GM19463 (cell line): ENCODE measurements around the gene CD44.

Experiments
- ATAC-seq: cut with Tn5 transposase; IDR thresholded peaks from one replicate; pipeline ENCODE4 v1.9.1; 2021; ENCODE audit warnings: mild to moderate bottlenecking, moderate library complexity; ENCODE audit not compliant: unreplicated experiment

The CD44 gene

DNA sequence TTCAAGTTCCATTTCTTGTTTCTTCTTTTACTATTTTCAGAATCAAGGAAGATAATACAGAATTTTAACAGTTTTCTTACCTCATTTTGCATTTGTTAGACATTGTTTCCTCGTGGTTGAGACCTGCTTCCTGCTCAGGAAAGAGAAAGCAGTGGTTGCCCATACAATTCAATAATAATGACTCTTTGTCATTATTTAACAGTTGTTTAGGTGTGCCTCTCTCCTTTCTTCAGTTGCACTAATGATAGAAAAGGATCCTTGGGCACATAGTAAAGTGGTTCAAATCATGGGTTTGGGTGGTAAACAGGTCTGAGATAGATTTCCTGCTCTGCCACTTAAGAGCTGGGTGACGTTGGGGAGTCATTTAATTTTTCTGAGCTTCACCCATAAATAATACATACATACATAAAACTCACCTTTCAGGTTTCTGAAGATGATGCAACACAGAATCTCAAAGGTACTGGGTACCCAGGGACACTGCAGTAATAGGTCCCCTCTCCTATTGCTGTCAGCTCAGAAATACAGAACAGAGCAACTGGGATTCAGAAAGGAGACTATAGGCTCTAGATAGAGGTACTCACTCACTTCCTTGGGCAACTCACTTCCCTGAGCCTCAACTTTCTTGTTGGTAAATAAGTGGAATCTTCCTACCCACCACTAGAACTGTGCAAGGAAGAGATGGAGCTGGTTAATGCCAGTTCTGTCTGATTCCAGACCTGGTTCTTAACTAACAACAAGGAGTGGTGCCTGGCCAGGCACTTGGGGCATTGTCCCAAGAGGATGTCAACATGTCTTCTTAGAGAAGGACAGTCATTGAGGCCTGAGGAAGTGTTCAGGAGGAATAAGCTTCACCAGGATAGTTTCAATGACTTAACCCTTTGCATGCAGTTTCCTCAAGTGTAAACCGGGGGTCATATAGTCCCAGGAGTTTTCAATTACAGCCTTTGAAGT is 34.9 kb downstream of the CD44 start:
- ATAC-seq: no peak

- ATAC-seq: no peak
Observed at GRCh38 chr11:35174666-35175065, 35.7 kb downstream of the CD44 start.

- ATAC-seq: no peak
Observed at GRCh38 chr11:35177370-35177769, 38.4 kb downstream of the CD44 start.

DNA sequence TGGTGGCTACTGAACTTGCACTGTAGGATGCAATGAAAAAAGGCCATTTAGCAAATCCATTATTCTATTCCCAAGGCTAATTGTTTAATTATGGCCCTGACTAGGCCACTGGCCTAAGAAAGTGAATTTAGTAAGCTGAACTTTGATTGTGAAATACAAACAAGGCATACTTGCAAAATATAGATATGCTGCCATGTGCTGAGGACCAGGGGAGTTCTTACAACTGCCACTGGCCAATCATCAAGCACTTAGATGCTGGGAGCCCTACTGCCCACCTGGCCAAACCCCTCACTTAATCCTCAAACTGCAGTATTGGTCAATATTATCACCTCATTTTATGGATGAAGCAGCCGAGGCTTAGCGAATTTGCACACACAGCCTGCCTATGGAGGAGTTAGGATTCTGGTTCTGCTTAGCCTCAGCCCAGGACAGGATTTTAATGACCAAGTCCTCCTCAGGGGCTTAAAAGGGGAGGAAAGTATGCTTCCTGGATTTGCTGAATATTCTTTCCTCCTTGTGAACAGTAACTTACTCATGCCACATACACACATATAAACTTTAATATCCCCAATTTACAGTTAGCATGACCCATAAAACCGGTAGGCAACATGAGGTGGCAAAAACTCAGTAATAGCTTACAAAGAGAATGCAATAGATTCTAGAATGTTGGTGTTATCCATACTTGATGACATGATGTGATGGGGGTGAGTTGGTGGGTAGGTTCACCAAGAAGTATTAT is 39.3 kb downstream of the CD44 start:
- ATAC-seq: no peak

GRCh38 chr11:35178873-35179272 is 39.9 kb downstream of the CD44 start:
- no peak for ATAC-seq

- no peak for ATAC-seq
Observed at GRCh38 chr11:35179466-35180135, 40.6 kb downstream of the CD44 start.

DNA sequence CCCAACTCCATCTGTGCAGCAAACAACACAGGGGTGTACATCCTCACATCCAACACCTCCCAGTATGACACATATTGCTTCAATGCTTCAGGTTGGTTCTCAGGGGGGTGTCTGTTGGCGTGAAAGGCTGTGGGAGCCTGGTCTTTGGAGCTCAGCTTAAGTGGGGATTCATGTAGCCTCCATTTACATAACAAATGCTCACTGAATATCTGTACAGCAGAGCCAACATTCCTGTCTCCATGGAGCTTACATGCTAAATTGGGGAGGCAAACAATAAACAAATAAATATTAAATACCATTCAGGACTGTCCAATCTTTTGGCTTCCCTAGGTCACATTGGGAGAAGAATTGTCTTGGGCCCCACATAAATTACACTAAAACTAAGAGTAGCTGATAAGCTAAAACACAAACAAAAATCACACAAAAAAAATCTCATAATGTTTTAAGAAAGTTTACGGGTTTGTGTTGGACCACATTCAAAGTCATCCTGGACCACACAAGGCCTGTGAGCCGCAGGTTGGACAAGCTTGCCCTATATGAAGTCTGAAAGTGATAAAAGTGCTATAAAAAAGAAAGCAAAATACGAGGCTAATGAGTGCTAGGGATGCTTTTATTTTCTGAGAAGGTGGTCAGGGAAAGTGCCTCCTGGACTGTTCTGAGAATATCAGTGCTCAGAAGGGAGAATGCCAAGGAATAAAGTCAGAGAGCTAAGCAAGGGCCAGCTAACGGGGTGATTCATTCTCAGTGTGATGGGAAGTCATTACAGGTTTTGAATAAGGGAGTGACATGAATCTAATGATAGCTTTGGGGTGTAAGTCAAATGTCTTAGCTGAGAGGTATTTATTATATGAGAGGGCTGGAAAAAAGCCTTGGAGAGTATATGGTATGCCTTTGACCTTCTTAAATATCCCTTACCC is 41.6 kb downstream of the CD44 start:
- ATAC-seq: no peak

GRCh38 chr11:35182317-35182939 is 43.5 kb downstream of the CD44 start:
- ATAC-seq: peak; percentile 78

GRCh38 chr11:35183326-35183925 is 44.5 kb downstream of the CD44 start:
- ATAC-seq: no peak

DNA sequence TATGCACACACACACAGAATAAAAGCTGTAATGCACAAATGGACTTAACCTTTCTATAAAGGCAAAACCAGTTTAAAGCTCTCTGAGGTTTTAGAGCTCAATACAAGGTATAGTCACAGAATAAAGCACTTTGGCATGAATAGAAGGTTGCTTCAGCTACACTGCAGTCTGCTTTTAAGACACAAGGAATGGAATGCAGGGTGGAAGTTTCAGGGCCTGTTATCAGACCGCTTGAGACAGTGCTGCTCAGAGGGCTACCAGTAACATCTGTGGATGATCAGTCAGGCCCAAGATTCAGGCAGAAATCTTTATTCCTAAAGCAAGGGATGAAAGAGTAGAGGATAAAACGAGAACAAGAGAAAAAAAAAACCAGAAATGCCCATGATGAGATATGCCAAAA is 46.7 kb downstream of the CD44 start:
- no peak for ATAC-seq

- no peak for ATAC-seq
Observed at GRCh38 chr11:35187996-35188395, 49.0 kb downstream of the CD44 start.

DNA sequence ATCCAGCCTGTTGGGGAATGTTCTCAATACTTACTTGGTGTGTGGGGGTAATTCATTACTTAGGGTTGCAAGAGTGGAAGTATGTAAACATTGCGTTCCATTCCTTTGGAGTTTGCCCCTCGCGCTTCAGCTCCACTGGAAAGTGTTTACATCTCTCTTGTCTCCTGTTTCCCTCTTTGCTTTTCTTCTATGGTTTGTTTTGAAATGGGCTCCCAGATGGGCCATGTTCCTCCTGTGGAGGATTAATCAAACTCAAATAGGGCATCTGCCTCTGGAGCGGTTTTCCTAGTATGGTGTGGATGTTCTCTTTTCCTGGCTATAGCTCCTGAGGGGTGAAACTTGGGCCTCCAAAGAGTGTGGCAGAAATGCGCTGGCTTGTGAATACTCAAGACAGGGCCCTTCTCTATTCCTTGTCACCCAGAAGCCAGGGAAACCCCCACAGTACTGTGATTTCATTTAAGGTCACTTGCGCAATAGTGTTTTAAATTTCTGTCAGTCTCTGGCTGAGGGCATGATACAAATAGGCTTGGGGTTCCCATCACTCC is 51.9 kb downstream of the CD44 start:
- no peak for ATAC-seq

DNA sequence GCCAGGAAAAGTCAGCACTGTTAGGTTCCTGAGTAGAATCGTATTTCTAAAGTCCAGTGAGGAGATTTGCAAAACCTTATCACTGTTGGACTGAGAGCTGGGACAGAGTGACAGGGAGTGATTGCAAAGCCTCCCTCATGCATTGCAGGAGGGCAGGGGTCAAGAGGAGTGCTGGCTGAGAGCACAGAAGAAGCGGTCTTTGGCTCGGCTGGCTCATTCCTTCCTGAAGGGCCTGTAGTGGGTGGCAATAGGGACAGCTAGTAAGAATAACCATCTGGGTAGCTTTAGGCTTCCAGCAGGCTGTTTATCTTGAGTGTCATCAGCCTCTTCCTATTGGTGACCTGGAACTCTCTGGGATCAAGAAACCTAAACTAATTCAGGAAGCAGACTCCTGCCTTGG is 53.4 kb downstream of the CD44 start:
- no peak for ATAC-seq

GRCh38 chr11:35193767-35194166 is 54.8 kb downstream of the CD44 start:
- no peak for ATAC-seq

DNA sequence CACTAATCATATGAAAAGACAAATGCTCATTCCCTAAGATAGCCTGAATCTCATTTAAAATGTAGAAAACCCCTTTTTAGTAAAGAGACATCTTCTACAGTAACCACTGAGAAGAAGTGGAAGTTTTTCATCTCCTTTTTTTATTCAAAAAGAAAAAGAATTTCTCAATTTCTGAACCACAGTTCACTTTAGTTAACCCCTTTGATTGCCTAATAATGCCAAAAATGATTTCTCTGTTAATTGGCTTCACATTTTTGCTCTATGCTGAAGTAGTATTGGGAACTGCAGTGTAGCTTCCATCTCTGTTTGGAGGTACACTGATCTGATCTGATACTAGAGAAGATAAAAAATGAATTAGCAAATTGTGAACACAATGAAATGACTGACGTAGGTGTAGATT is 58.3 kb downstream of the CD44 start:
- no peak for ATAC-seq

DNA sequence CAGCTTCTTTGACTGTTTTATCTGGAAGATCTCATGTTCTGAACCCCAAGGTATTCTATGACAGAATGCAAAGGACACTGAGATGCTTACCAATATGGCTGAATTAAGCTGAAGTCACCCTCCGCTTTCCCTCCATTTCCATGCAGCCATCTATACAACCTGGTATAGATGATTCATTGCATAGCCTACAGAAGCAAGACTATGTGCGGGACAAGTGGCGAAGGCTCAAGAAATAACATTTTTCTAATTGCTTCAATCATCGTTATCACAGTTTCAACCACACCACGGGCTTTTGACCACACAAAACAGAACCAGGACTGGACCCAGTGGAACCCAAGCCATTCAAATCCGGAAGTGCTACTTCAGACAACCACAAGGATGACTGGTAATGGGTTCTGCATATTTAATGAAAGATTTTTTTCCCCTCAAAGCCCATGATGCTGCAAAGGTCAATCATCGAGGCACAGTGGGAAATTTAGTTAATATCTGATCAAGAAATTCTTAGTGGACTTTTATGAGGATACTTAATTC is 61.9 kb downstream of the CD44 start:
- no peak for ATAC-seq

GRCh38 chr11:35204614-35205013 is 65.6 kb downstream of the CD44 start:
- no peak for ATAC-seq

DNA sequence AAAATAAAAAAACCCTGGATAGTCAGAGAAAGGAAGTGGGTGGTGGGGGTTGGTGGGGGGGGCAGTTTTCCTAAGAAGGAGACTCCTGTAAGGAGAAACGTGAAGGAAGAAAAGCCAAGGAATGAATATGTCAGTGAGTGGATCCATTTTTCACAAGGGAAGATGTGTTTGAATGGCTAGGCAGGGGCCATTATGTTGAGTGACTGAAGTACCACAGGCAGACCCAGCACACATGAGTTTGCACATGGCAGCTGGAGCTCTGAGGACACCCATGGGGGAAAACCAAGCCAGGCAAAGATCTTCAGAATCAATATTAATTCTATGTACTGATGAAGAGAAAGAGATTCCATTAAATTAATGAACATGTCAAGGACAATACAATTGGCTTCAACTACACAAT is 67.6 kb downstream of the CD44 start:
- ATAC-seq: no peak
